ENCODE results near the gene IST1. TPM values are rescaled to one million over a fixed set of nuclear protein-coding genes. Genes with fewer than 3 reads are reported as not detected.

Gene IST1
- total and polyA plus RNA-seq, 4 donors, result 33.8 to 95.3 (median 53.5) TPM

- Histone ChIP-seq H3K9me3 (ENCODE audit: control insufficient read depth in 4 of 4, low read length in 3 of 4) (no peaks in the 10 kb centered on the region), H3K9ac (ENCODE audit: low read depth in 1 of 2, low read length in 2 of 2) (no peak overlapping the region), H3K4me3 (ENCODE audit: low read depth in 1 of 3, low read length in 3 of 3) (no peak overlapping the region), H3K36me3 (ENCODE audit: control insufficient read depth in 4 of 4, insufficient read depth in 3 of 4, low read depth in 1 of 4, low read length in 3 of 4) (no peaks in the 10 kb centered on the region), H3K27ac (ENCODE audit: low read depth in 1 of 2, low read length in 2 of 2) (no peak overlapping the region), H3K4me1 (ENCODE audit: control insufficient read depth in 4 of 4, insufficient read depth in 4 of 4, low read length in 3 of 4) (peaks cover 0 to 4% (median 1%) of the 10 kb centered on the region in 4 donors), H3K27me3 (ENCODE audit: control insufficient read depth in 4 of 4, insufficient read depth in 4 of 4, low read length in 3 of 4) (no peaks in the 10 kb centered on the region)
- 81% methylated on average over 9 of the region's 9 CpGs for WGBS
- DNase-seq (ENCODE audit: low spot score), result no peak
- TF ChIP-seq YY1 (IDR thresholded peaks at IDR 0.05), result no peak
- no peak for TF ChIP-seq FOXA1 (IDR thresholded peaks at IDR 0.05)
- no peak for TF ChIP-seq EGR1 (IDR thresholded peaks at IDR 0.05; ENCODE audit: low read depth in 2 of 2)
- no peak for TF ChIP-seq NR2F2 (IDR thresholded peaks at IDR 0.05)
- TF ChIP-seq ATF3 (IDR thresholded peaks at IDR 0.05), result no peak
- TF ChIP-seq SP1 (IDR thresholded peaks at IDR 0.05), result no peak
- no peak for TF ChIP-seq RXRA (IDR thresholded peaks at IDR 0.05)
- no peak for TF ChIP-seq HNF4A (conservative IDR thresholded peaks at IDR 0.05)
These were observed 68.0 kb downstream of the IST1 start for GRCh38 chr16:71963125-71963875.

- no peaks in the 10 kb centered on the region for H3K36me3 ChIP-seq (ENCODE audit: control insufficient read depth in 4 of 4, insufficient read depth in 3 of 4, low read depth in 1 of 4, low read length in 3 of 4)
- 68% methylated on average over 4 of the region's 4 CpGs for WGBS
- H3K27ac ChIP-seq (ENCODE audit: low read depth in 1 of 2, low read length in 2 of 2), result no peak overlapping the region
- no peak for DNase-seq (ENCODE audit: low spot score)
- no peak for TF ChIP-seq YY1 (IDR thresholded peaks at IDR 0.05)
- no peak for TF ChIP-seq RAD21 (IDR thresholded peaks at IDR 0.05)
- no peak for TF ChIP-seq FOXA2 (IDR thresholded peaks at IDR 0.05)
- no peak for TF ChIP-seq ATF3 (IDR thresholded peaks at IDR 0.05)
- TF ChIP-seq NR2F2 (IDR thresholded peaks at IDR 0.05), result no peak
- no peak for TF ChIP-seq JUND (IDR thresholded peaks at IDR 0.05)
- TF ChIP-seq MAX (IDR thresholded peaks at IDR 0.05), result no peak
- TF ChIP-seq EGR1 (IDR thresholded peaks at IDR 0.05; ENCODE audit: low read depth in 2 of 2), result no peak
- TF ChIP-seq ZBTB33 (IDR thresholded peaks at IDR 0.05), result no peak
- TF ChIP-seq RXRA (IDR thresholded peaks at IDR 0.05), result no peak
- no peak for TF ChIP-seq FOXA1 (IDR thresholded peaks at IDR 0.05)
- no peak for TF ChIP-seq SP1 (IDR thresholded peaks at IDR 0.05)
- no peak for TF ChIP-seq HNF4A (conservative IDR thresholded peaks at IDR 0.05)
- TF ChIP-seq HNF4G (IDR thresholded peaks at IDR 0.05), result no peak
- no peak for TF ChIP-seq GABPA (IDR thresholded peaks at IDR 0.05 in 1 of 2, conservative IDR thresholded peaks at IDR 0.05 in 1 of 2)
- no peak for TF ChIP-seq TAF1 (conservative IDR thresholded peaks at IDR 0.05)
- no peak for TF ChIP-seq REST (IDR thresholded peaks at IDR 0.05)
- TF ChIP-seq CTCF (IDR thresholded peaks at IDR 0.05; ENCODE audit: low read depth, low read length, missing input control), result no peak
- H3K4me3 ChIP-seq (ENCODE audit: low read depth in 1 of 3, low read length in 3 of 3), result no peak overlapping the region
- no peak overlapping the region for H3K9ac ChIP-seq (ENCODE audit: low read depth in 1 of 2, low read length in 2 of 2)
- H3K27me3 ChIP-seq (ENCODE audit: control insufficient read depth in 4 of 4, insufficient read depth in 4 of 4, low read length in 3 of 4), result no peaks in the 10 kb centered on the region
- H3K4me1 ChIP-seq (ENCODE audit: control insufficient read depth in 4 of 4, insufficient read depth in 4 of 4, low read length in 3 of 4), result peaks cover 0 to 4% (median 1%) of the 10 kb centered on the region in 4 donors
- H3K9me3 ChIP-seq (ENCODE audit: control insufficient read depth in 4 of 4, low read length in 3 of 4), result no peaks in the 10 kb centered on the region
These were observed 69.9 kb downstream of the IST1 start for GRCh38 chr16:71965223-71965622.
